Measurements from ENCODE around the gene MSRB2. TPM values are rescaled to one million over a fixed set of nuclear protein-coding genes. Genes with fewer than 3 reads are reported as not detected.

The MSRB2 gene
- polyA plus RNA-seq, 3 donors = 19.7 to 37.3 (median 31.6) TPM

DNA sequence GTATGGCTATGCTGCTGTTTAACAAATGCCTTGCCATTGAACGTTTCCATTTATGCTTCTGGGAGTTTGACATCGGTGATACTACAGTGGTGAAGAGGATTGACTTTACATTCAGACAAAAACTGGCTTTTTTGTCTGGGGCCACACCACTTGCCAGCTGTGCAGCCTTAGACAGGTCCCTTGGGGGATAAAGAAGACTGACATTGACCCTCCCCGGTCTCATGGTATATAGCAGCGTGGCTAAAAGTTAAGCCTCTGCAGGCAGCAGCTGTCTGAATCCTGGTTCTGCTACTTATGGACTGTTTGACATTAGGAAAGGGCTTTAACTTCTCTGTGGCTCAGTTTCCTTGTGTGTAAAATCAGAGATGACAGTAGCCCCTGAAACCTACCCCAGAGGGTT is 54.7 kb downstream of the MSRB2 start:
- Mint-ChIP-seq H3K4me3 (no peak overlapping the region), H3K9me3 (peaks cover 0 to 2% (median 0%) of the 10 kb centered on the region in 7 donors)
- H3K27ac ChIP-seq (ENCODE audit: low read depth in 1 of 2, low read length in 2 of 2) = no peak overlapping the region

DNA sequence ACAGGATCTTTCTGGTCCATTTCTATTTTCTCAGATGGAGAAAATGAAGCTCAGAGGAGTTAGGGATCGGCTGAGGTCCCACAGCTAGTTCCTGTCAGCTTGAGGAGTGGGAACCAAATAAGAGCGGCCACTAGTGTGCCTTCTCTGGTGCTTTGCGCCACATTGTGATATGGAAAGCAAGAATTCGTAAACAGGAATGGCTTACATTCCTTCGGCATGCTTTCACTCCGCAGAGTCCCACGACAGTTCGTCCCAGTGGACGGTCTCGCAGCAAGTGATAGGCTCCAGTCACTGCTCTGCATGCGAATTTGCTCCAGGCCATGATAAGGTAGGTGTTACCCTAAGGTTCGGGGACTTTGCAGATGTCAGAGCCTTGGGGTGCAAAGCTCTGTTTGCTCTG is 55.2 kb downstream of the MSRB2 start:
- Histone ChIP-seq H2AFZ (ENCODE audit: insufficient read depth, low read depth, low read length, poor library complexity, severe bottlenecking) (no peak overlapping the region), H3K4me1 (ENCODE audit: control insufficient read depth in 1 of 2, insufficient read depth in 2 of 2, low read length in 2 of 2) (no peaks in the 10 kb centered on the region), H3K36me3 (replicated peaks in 1 of 2; ENCODE audit: control insufficient read depth in 1 of 2, insufficient read depth in 2 of 2, low read length in 2 of 2) (no peaks in the 10 kb centered on the region), H3K4me2 (replicated peaks; ENCODE audit: extremely low read depth, low read length, poor library complexity, severe bottlenecking) (no peak overlapping the region), H4K20me1 (ENCODE audit: insufficient read depth, low read length) (no peaks in the 10 kb centered on the region), H3K4me3 (replicated peaks in 1 of 3; ENCODE audit: low read depth in 2 of 3, low read length in 3 of 3) (no peak overlapping the region), H3K27ac (ENCODE audit: low read depth in 1 of 2, low read length in 2 of 2) (no peak overlapping the region), H3K9me3 (replicated peaks in 1 of 2; ENCODE audit: control insufficient read depth in 1 of 2, insufficient read depth in 1 of 2, low read length in 2 of 2) (no peaks in the 10 kb centered on the region), H3K27me3 (ENCODE audit: control insufficient read depth in 2 of 2, insufficient read depth in 2 of 2, low read length in 2 of 2) (peaks cover 0 to 3% of the 10 kb centered on the region in 2 donors), H3K9ac (ENCODE audit: insufficient read depth, low read length, poor library complexity, severe bottlenecking) (no peak overlapping the region), H3K79me2 (ENCODE audit: insufficient read depth, low read length) (no peaks in the 10 kb centered on the region)
- Mint-ChIP-seq H3K27ac (no peak overlapping the region), H3K4me1 (no peaks in the 10 kb centered on the region), H3K4me3 (no peak overlapping the region), H3K9me3 (peaks cover 0 to 2% (median 0%) of the 10 kb centered on the region in 7 donors), H3K36me3 (no peaks in the 10 kb centered on the region), H3K27me3 (ENCODE audit: low read depth in 3 of 3) (peaks cover 4 to 10% (median 5%) of the 10 kb centered on the region in 3 donors)
- TF ChIP-seq, protein P1, sequence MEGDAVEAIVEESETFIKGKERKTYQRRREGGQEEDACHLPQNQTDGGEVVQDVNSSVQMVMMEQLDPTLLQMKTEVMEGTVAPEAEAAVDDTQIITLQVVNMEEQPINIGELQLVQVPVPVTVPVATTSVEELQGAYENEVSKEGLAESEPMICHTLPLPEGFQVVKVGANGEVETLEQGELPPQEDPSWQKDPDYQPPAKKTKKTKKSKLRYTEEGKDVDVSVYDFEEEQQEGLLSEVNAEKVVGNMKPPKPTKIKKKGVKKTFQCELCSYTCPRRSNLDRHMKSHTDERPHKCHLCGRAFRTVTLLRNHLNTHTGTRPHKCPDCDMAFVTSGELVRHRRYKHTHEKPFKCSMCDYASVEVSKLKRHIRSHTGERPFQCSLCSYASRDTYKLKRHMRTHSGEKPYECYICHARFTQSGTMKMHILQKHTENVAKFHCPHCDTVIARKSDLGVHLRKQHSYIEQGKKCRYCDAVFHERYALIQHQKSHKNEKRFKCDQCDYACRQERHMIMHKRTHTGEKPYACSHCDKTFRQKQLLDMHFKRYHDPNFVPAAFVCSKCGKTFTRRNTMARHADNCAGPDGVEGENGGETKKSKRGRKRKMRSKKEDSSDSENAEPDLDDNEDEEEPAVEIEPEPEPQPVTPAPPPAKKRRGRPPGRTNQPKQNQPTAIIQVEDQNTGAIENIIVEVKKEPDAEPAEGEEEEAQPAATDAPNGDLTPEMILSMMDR (IDR thresholded peaks at IDR 0.05) = no peak
- no peak for DNase-seq
- intact Hi-C loops (cut with micrococcal nuclease) = loop anchor here in 1 of 2 donors (10.0 kb wide), 1 partner anchor 1364 kb away; no protein-coding TSS in a partner anchor
- WGBS (ENCODE audit: insufficient coverage) = 95% methylated on average over 12 of the region's 12 CpGs

More for the DNA sequence above, 54.7 kb downstream of the MSRB2 start:
- intact Hi-C loops (cut with micrococcal nuclease) = loop anchor here in 1 of 2 donors (10.0 kb wide), 1 partner anchor 1365 kb away; no protein-coding TSS in a partner anchor
- H3K4me1 ChIP-seq (ENCODE audit: control insufficient read depth in 1 of 2, insufficient read depth in 2 of 2, low read length in 2 of 2) = no peaks in the 10 kb centered on the region
- Mint-ChIP-seq H3K4me1 (no peaks in the 10 kb centered on the region), H3K27me3 (ENCODE audit: low read depth in 3 of 3) (peaks cover 4 to 10% (median 5%) of the 10 kb centered on the region in 3 donors), H3K27ac (no peak overlapping the region), H3K36me3 (no peaks in the 10 kb centered on the region)
- no peak overlapping the region for H3K4me2 ChIP-seq (replicated peaks; ENCODE audit: extremely low read depth, low read length, poor library complexity, severe bottlenecking)
- H3K36me3 ChIP-seq (replicated peaks in 1 of 2; ENCODE audit: control insufficient read depth in 1 of 2, insufficient read depth in 2 of 2, low read length in 2 of 2) = no peaks in the 10 kb centered on the region
- H2AFZ ChIP-seq (ENCODE audit: insufficient read depth, low read depth, low read length, poor library complexity, severe bottlenecking) = no peak overlapping the region
- no peaks in the 10 kb centered on the region for H3K79me2 ChIP-seq (ENCODE audit: insufficient read depth, low read length)
- no peak overlapping the region for H3K9ac ChIP-seq (ENCODE audit: insufficient read depth, low read length, poor library complexity, severe bottlenecking)
- TF ChIP-seq, protein P1 (IDR thresholded peaks at IDR 0.05) = no peak
- H3K4me3 ChIP-seq (replicated peaks in 1 of 3; ENCODE audit: low read depth in 2 of 3, low read length in 3 of 3) = no peak overlapping the region
- no peaks in the 10 kb centered on the region for H4K20me1 ChIP-seq (ENCODE audit: insufficient read depth, low read length)
- DNase-seq = no peak
- H3K27me3 ChIP-seq (ENCODE audit: control insufficient read depth in 2 of 2, insufficient read depth in 2 of 2, low read length in 2 of 2) = peaks cover 0 to 3% of the 10 kb centered on the region in 2 donors
- no peaks in the 10 kb centered on the region for H3K9me3 ChIP-seq (replicated peaks in 1 of 2; ENCODE audit: control insufficient read depth in 1 of 2, insufficient read depth in 1 of 2, low read length in 2 of 2)
- WGBS (ENCODE audit: insufficient coverage) = 92% methylated on average over 4 of the region's 4 CpGs
